22Rv1 (cell line): ENCODE results near the gene TEX19.

Source experiments
- CTCF ChIP-seq: fragments of 450-650 bp; IDR thresholded peaks from 2 replicates; pipeline ENCODE4 v1.5.1; 2017; ENCODE audit warnings: mild to moderate bottlenecking
- ZFX ChIP-seq: fragments of 450-650 bp; IDR thresholded peaks from 2 replicates; pipeline ENCODE4 v1.6.1; 2017; ENCODE audit warnings: antibody characterized with exemption, borderline replicate concordance

- TF ChIP-seq CTCF (no peak), ZFX (no peak)
Observed at GRCh38 chr17:82343560-82343959, 15.5 kb upstream of the TEX19 start.
